HepG2 (cell line): ENCODE results near the gene WDR18. TPM values are rescaled to one million over a fixed set of nuclear protein-coding genes. Genes with fewer than 3 reads are reported as not detected.

Experiments
- EEA1 ChIP-seq: sonication (generic); formaldehyde crosslinking; IDR thresholded peaks from 2 replicates; pipeline ENCODE4 v1.5.1; 2020; ENCODE audit warnings: mild to moderate bottlenecking, missing genetic modification reagents, borderline replicate concordance
- ERF ChIP-seq: IDR thresholded peaks from 2 replicates; pipeline ENCODE4 v1.6.1; 2018; ENCODE audit warnings: missing biosample characterization, missing genetic modification reagents
- FIP1L1 ChIP-seq: fragments of 200-400 bp; formaldehyde crosslinking; IDR thresholded peaks from 2 replicates; pipeline ENCODE4 v1.6.1; 2018; ENCODE audit warnings: low read depth, mild to moderate bottlenecking, low read length, moderate library complexity, borderline replicate concordance; ENCODE audit not compliant: insufficient read depth
- FOXK2 ChIP-seq: fragments of 450-650 bp; IDR thresholded peaks from 2 replicates; pipeline ENCODE4 v1.6.1; 2016
- HOXD1 ChIP-seq: sonication (generic); formaldehyde crosslinking; IDR thresholded peaks from 2 replicates; pipeline ENCODE4 v1.5.0; 2020; ENCODE audit warnings: missing genetic modification reagents
- KAT8 ChIP-seq: IDR thresholded peaks from 2 replicates; pipeline ENCODE4 v1.6.1; 2016; ENCODE audit warnings: missing genetic modification reagents, missing compliant biosample characterization
- SKI ChIP-seq: fragments of 450-650 bp; IDR thresholded peaks from one replicate; pipeline ENCODE4 v1.6.1; 2018; ENCODE audit warnings: mild to moderate bottlenecking; ENCODE audit not compliant: partially characterized antibody
- SP4 ChIP-seq: sonication (generic); formaldehyde crosslinking; IDR thresholded peaks from 2 replicates; pipeline ENCODE4 v1.8.1; 2023; ENCODE audit warnings: mild to moderate bottlenecking, missing genetic modification reagents
- TBX2 ChIP-seq: sonication (generic); formaldehyde crosslinking; IDR thresholded peaks from 2 replicates; pipeline ENCODE4 v1.5.0; 2020; ENCODE audit warnings: missing genetic modification reagents, mild to moderate bottlenecking, borderline replicate concordance
- TGIF2 ChIP-seq: IDR thresholded peaks from 2 replicates; pipeline ENCODE4 v1.6.1; 2016; ENCODE audit warnings: control low read depth, missing compliant biosample characterization
- THYN1 ChIP-seq: sonication (generic); formaldehyde crosslinking; IDR thresholded peaks from 2 replicates; pipeline ENCODE4 v1.8.1; 2023; ENCODE audit warnings: low read depth, mild to moderate bottlenecking, moderate library complexity, missing genetic modification reagents, borderline replicate concordance
- UBTF ChIP-seq: sonication (generic); formaldehyde crosslinking; IDR thresholded peaks from 2 replicates; pipeline ENCODE4 v1.4.0; 2020; ENCODE audit warnings: mild to moderate bottlenecking, missing genetic modification reagents
- YEATS4 ChIP-seq: sonication (generic); formaldehyde crosslinking; IDR thresholded peaks from 2 replicates; pipeline ENCODE4 v1.4.0; 2020; ENCODE audit warnings: missing genetic modification reagents, borderline replicate concordance
- ZNF143 ChIP-seq: sonication (generic); formaldehyde crosslinking; IDR thresholded peaks from 2 replicates; pipeline ENCODE4 v1.4.0; 2020; ENCODE audit warnings: missing genetic modification reagents
- ZNF230 ChIP-seq: sonication (generic); formaldehyde crosslinking; IDR thresholded peaks from 2 replicates; pipeline ENCODE4 v1.4.0; 2020; ENCODE audit warnings: mild to moderate bottlenecking, missing genetic modification reagents
- ZNF24 ChIP-seq: fragments of 450-650 bp; IDR thresholded peaks from 2 replicates; pipeline ENCODE4 v1.6.1; 2017; ENCODE audit warnings: antibody characterized with exemption, mild to moderate bottlenecking
- ZNF510 ChIP-seq: sonication (generic); formaldehyde crosslinking; IDR thresholded peaks from 2 replicates; pipeline ENCODE4 v1.4.0; 2020; ENCODE audit warnings: low read depth, mild to moderate bottlenecking, missing genetic modification reagents
- ZNF572 ChIP-seq: sonication (generic); formaldehyde crosslinking; IDR thresholded peaks from 2 replicates; pipeline ENCODE4 v1.5.1; 2020; ENCODE audit warnings: mild to moderate bottlenecking, missing genetic modification reagents
- ZNF687 ChIP-seq: sonication (generic); formaldehyde crosslinking; IDR thresholded peaks from 2 replicates; pipeline ENCODE4 v1.5.1; 2020; ENCODE audit warnings: mild to moderate bottlenecking, missing genetic modification reagents, moderate library complexity
- ZNF691 ChIP-seq: sonication (generic); formaldehyde crosslinking; IDR thresholded peaks from 2 replicates; pipeline ENCODE4 v1.4.0; 2020; ENCODE audit warnings: missing genetic modification reagents, low read depth, mild to moderate bottlenecking, borderline replicate concordance
- ZNF792 ChIP-seq: IDR thresholded peaks from 2 replicates; pipeline ENCODE4 v1.6.1; 2016
- ZSCAN9 ChIP-seq: IDR thresholded peaks from 2 replicates; pipeline ENCODE4 v1.6.1; 2016; ENCODE audit warnings: borderline replicate concordance
- polyA plus RNA-seq, 8 experiments: library from polyadenylated mRNA; depleted of rRNA in 3 of 8; stranded (reverse) in 7 of 8; unstranded in 1 of 8; fragments of >200 nt; fragmentation: Illumina TruSeq in 4 of 8; extraction: Trizol in 4 of 8; gene quantifications; 2 replicates each; pipeline versions ENCODE4 v1.2.1 to v1.2.3, GENCODE V29; 2011 to 2016; ENCODE audit warnings: low read depth in 4 of 8, missing spikeins in 1 of 8, mixed read lengths in 1 of 8; ENCODE audit not compliant: insufficient read depth in 1 of 8
- total RNA-seq, 5 experiments: library from RNA; depleted of rRNA; stranded (reverse); fragments of >200 nt; fragmentation: Illumina TruSeq; extraction: Trizol; gene quantifications; 2 replicates each; pipeline ENCODE4 v1.2.3, GENCODE V29; 2016; ENCODE audit warnings: low read depth in 1 of 5

The WDR18 gene
- total and polyA plus RNA-seq, 2 of the 13 experiments (the other 11 are each of a cell fraction or from before 2014, with no cell fraction given), result 36.4 to 47.6 TPM

GRCh38 chr19:980133-980998 is 3.8 kb upstream of the WDR18 start (continued):
- TF ChIP-seq UBTF (CRISPR knock-in tag) (peak; percentile 89), TBX2 (CRISPR knock-in tag) (peak; percentile 95), ZNF572 (CRISPR knock-in tag) (peak; percentile 52; the same call in 1 of the 2 replicates), ZNF24 (no peak), FIP1L1 (peak; percentile 68; the same call in 1 of the 2 replicates), SKI (peak; percentile 23), HOXD1 (CRISPR knock-in tag) (peak; percentile 64; the same call in 1 of the 2 replicates), ERF (CRISPR knock-in tag) (peak; percentile 85), ZNF510 (no peak), TGIF2 (CRISPR knock-in tag) (peak; percentile 78), KAT8 (peak; percentile 85), FOXK2 (no peak), EEA1 (CRISPR knock-in tag) (0 out of 2 replicates have a peak, but pooled peaks have one; percentile 76), ZNF143 (CRISPR knock-in tag) (peak; percentile 45; the same call in 1 of the 2 replicates), ZNF691 (peak; percentile 68; the same call in 1 of the 2 replicates), ZSCAN9 (CRISPR knock-in tag) (peak; percentile 60; the same call in 1 of the 2 replicates), ZNF792 (peak; percentile 89), THYN1 (CRISPR knock-in tag) (0 out of 2 replicates have a peak, but pooled peaks have one; percentile 44), ZNF230 (no peak), YEATS4 (CRISPR knock-in tag) (peak; percentile 93), SP4 (CRISPR knock-in tag) (peak; percentile 87), ZNF687 (CRISPR knock-in tag) (peak; percentile 100)
